Smooth muscle cell (in vitro differentiated cells): ENCODE results near the gene ESPL1. TPM values are rescaled to one million over a fixed set of nuclear protein-coding genes. Genes with fewer than 3 reads are reported as not detected.
A peak's percentile ranks its signal among the peaks of the same experiment; 100 is the strongest.

Source experiments
- DNase-seq: peaks from one replicate; lab custom pipeline; 2025; ENCODE audit not compliant: unreplicated experiment; lab: John Stamatoyannopoulos, UW
- H2AFZ ChIP-seq: fragments of 200-600 bp; sonication (generic); 2 replicates; pipeline ENCODE4 v1.6.0; 2016; ENCODE audit warnings: antibody characterized with exemption, low read depth, mild to moderate bottlenecking
- H3F3A ChIP-seq: fragments of 200-600 bp; sonication (generic); 2 replicates; pipeline ENCODE4 v1.6.0; 2017; ENCODE audit warnings: antibody characterized with exemption, low read depth
- H3K27ac ChIP-seq: fragments of 200-600 bp; sonication (generic); 2 replicates; pipeline ENCODE4 v1.5.1; 2016; ENCODE audit warnings: low read depth, mild to moderate bottlenecking
- H3K27me3 ChIP-seq: fragments of 200-600 bp; sonication (generic); 2 replicates; pipeline ENCODE4 v1.6.1; 2016; ENCODE audit warnings: low read depth, mild to moderate bottlenecking
- H3K36me3 ChIP-seq: fragments of 200-600 bp; sonication (generic); 2 replicates; pipeline ENCODE4 v1.5.1; 2016; ENCODE audit warnings: low read depth
- H3K4me1 ChIP-seq: fragments of 200-600 bp; sonication (generic); 2 replicates; pipeline ENCODE4 v1.5.1; 2016; ENCODE audit warnings: low read depth
- H3K4me2 ChIP-seq: fragments of 200-600 bp; sonication (generic); 2 replicates; pipeline ENCODE4 v1.6.0; 2016; ENCODE audit warnings: mild to moderate bottlenecking
- H3K4me3 ChIP-seq: fragments of 200-600 bp; sonication (generic); 2 replicates; pipeline ENCODE4 v1.5.1; 2016; ENCODE audit warnings: mild to moderate bottlenecking
- H3K79me2 ChIP-seq: fragments of 200-600 bp; sonication (generic); 2 replicates; pipeline ENCODE4 v1.6.0; 2016; ENCODE audit warnings: low read depth, mild to moderate bottlenecking
- H3K9ac ChIP-seq: fragments of 200-600 bp; sonication (generic); 2 replicates; pipeline ENCODE4 v1.6.0; 2016; ENCODE audit warnings: low read depth
- H3K9me3 ChIP-seq: fragments of 200-600 bp; sonication (generic); replicated peaks from 2 replicates; pipeline ENCODE4 v1.5.1; 2016; ENCODE audit warnings: low read depth
- H4K20me1 ChIP-seq: fragments of 200-600 bp; sonication (generic); 2 replicates; pipeline ENCODE4 v1.6.0; 2016; ENCODE audit warnings: low read depth
- WGBS: methylation state at CpG from one replicate; pipeline ENCODE4 v1.1.7; 2016; ENCODE audit warnings: low lambda C conversion rate; 5-methylcytosine and 5-hydroxymethylcytosine counted together
- polyA plus RNA-seq: library from polyadenylated mRNA; unstranded; fragments of >200 nt; fragmentation: Nextera tagmentation; extraction: Ambion mirVana; gene quantifications from 2 replicates; pipeline ENCODE4 v1.2.1, GENCODE V29; 2016
- total RNA-seq: library from RNA; depleted of rRNA; stranded (reverse); fragments of >200 nt; gene quantifications from 2 replicates; pipeline ENCODE4 v1.2.3, GENCODE V29; 2014
- TF ChIP-seq, protein P1 (sequence below): fragments of 200-600 bp; sonication (generic); IDR thresholded peaks from 2 replicates; pipeline ENCODE4 v1.5.1; 2017; ENCODE audit warnings: borderline replicate concordance, mild to moderate bottlenecking, antibody characterized with exemption; ENCODE audit not compliant: insufficient read depth, poor library complexity, severe bottlenecking

Gene ESPL1
- total and polyA plus RNA-seq, 2 experiments from 2014 or later, result 2.0 to 3.1 TPM

- H3F3A ChIP-seq, result peaks cover 11% of the 10 kb centered on the region
- 82% methylated on average over 5 of the region's 10 CpGs for whole genome bisulfite sequencing
- H3K4me3 ChIP-seq, result no peak overlapping the region
Measured at GRCh38 chr12:53230108-53230845, 37.8 kb upstream of the ESPL1 start.

GRCh38 chr12:53231671-53231920, 36.5 kb upstream of the ESPL1 start:
- H3K9ac ChIP-seq, result peak overlapping the region; percentile 66
- DNase-seq, result no peak
- TF ChIP-seq, protein P1, sequence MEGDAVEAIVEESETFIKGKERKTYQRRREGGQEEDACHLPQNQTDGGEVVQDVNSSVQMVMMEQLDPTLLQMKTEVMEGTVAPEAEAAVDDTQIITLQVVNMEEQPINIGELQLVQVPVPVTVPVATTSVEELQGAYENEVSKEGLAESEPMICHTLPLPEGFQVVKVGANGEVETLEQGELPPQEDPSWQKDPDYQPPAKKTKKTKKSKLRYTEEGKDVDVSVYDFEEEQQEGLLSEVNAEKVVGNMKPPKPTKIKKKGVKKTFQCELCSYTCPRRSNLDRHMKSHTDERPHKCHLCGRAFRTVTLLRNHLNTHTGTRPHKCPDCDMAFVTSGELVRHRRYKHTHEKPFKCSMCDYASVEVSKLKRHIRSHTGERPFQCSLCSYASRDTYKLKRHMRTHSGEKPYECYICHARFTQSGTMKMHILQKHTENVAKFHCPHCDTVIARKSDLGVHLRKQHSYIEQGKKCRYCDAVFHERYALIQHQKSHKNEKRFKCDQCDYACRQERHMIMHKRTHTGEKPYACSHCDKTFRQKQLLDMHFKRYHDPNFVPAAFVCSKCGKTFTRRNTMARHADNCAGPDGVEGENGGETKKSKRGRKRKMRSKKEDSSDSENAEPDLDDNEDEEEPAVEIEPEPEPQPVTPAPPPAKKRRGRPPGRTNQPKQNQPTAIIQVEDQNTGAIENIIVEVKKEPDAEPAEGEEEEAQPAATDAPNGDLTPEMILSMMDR, result no peak
- H2AFZ ChIP-seq, result peak overlapping the region; percentile 73
- H3K4me3 ChIP-seq, result peak overlapping the region; percentile 69
- peaks cover 35% of the 10 kb centered on the region for H3K4me1 ChIP-seq
- H3F3A ChIP-seq, result peaks cover 2% of the 10 kb centered on the region
- H3K4me2 ChIP-seq, result peak overlapping the region; percentile 90
- no peaks in the 10 kb centered on the region for H3K36me3 ChIP-seq
- H3K9me3 ChIP-seq, result no peaks in the 10 kb centered on the region
- 0% methylated on average over 9 of the region's 9 CpGs for WGBS
- no peaks in the 10 kb centered on the region for H3K27me3 ChIP-seq
- peaks cover 7% of the 10 kb centered on the region for H3K79me2 ChIP-seq
- H3K27ac ChIP-seq, result peak overlapping the region; percentile 46
- no peaks in the 10 kb centered on the region for H4K20me1 ChIP-seq

More at GRCh38 chr12:53230108-53230845, 37.8 kb upstream of the ESPL1 start:
- Histone ChIP-seq H3K4me1 (peaks cover 42% of the 10 kb centered on the region), H3K9ac (no peak overlapping the region), H3K27ac (peak overlapping the region; percentile 35), H3K27me3 (no peaks in the 10 kb centered on the region), H2AFZ (no peak overlapping the region), H3K4me2 (peak overlapping the region; percentile 44), H3K79me2 (peaks cover 7% of the 10 kb centered on the region), H4K20me1 (no peaks in the 10 kb centered on the region), H3K36me3 (no peaks in the 10 kb centered on the region), H3K9me3 (no peaks in the 10 kb centered on the region)
- DNase-seq, result no peak
- TF ChIP-seq, protein P1, result no peak

DNA sequence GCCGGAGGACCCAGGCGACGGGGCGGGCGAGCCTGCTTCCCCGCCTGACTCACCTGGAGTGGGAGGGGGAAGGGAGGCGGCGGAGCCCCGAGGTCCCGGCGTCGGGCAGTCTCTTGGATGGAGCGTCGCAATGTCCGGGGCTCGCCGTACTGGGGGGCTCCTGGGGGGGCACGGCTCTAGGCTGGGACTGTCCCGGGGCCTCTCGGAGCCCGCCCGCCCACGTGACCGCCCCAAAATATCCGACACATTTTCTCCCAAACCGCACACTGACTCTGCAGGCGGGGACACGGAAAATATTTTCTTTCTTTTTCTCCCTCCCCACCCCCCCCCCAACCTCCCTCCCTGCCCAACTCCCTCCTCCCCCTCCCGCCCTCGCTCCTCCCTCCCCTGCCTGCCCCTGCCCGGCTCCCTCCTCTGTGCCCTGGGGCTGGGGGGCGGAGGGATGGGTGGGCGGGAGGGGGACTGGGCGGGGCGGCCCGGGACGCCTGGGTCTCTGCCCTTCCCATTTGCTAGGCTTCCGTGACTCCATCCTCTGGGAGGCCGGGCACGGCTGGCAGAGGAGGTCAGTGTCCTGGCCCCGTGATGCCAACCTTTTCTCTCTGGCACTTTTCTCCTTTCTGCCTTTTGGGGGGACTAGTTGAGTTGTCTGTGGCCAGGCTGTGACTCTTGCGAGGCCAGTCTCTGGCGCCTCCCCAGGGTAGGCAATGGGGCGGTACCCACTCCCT, 36.0 kb upstream of the ESPL1 start, which contains the start of gene RARG:
Gene RARG, minus strand, starts transcription at position 289 of the 725 bp plus-strand sequence. CDS start 4,664 bp downstream, outside the sequence.
- peak; percentile 54 for DNase-seq
- H3K79me2 ChIP-seq, result peaks cover 7% of the 10 kb centered on the region
- 2% methylated on average over 26 of the region's 44 CpGs for WGBS

More for the DNA sequence above, 36.0 kb upstream of the ESPL1 start, which contains the start of gene RARG:
- Histone ChIP-seq H4K20me1 (no peaks in the 10 kb centered on the region), H3K4me3 (peak within 1 kb of the TSS; percentile 69), H3K9me3 (no peaks in the 10 kb centered on the region), H3K4me2 (peak within 1 kb of the TSS; percentile 90), H3F3A (peaks cover 2% of the 10 kb centered on the region), H3K4me1 (peaks cover 35% of the 10 kb centered on the region), H2AFZ (peak within 1 kb of the TSS; percentile 73), H3K9ac (peak within 1 kb of the TSS; percentile 66), H3K27ac (peak within 1 kb of the TSS; percentile 46), H3K36me3 (no peaks in the 10 kb centered on the region), H3K27me3 (no peaks in the 10 kb centered on the region)
- TF ChIP-seq, protein P1, result no peak
